GM12801 (cell line): Measurements from ENCODE around the gene OR8D2.

Source experiments
- TF ChIP-seq, protein P1 (sequence below): IDR thresholded peaks from one replicate; pipeline ENCODE4 v1.5.1; 2011; ENCODE audit warnings: control low read depth; ENCODE audit not compliant: insufficient read length; ENCODE audit errors: extremely low read depth

Gene OR8D2

DNA sequence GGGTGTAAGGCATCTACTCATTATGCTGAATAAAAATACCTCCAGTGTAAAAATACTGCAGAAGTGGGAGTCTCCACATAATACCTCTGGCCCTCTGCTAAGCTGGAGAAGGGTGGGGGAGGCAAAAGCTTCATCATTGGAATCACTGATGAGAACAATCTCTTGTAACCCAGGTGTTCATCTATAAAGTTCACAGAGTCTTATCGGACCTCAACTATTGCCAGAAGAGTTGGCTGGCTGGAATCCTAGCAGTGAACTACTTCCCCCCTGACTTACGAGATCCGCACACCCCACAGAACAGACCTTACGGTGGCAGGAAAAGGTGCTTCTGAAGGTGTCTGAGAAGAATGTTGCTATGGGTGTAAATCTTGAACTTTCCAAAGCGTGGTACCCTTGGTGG, 8.7 kb downstream of the OR8D2 start:
- TF ChIP-seq, protein P1, sequence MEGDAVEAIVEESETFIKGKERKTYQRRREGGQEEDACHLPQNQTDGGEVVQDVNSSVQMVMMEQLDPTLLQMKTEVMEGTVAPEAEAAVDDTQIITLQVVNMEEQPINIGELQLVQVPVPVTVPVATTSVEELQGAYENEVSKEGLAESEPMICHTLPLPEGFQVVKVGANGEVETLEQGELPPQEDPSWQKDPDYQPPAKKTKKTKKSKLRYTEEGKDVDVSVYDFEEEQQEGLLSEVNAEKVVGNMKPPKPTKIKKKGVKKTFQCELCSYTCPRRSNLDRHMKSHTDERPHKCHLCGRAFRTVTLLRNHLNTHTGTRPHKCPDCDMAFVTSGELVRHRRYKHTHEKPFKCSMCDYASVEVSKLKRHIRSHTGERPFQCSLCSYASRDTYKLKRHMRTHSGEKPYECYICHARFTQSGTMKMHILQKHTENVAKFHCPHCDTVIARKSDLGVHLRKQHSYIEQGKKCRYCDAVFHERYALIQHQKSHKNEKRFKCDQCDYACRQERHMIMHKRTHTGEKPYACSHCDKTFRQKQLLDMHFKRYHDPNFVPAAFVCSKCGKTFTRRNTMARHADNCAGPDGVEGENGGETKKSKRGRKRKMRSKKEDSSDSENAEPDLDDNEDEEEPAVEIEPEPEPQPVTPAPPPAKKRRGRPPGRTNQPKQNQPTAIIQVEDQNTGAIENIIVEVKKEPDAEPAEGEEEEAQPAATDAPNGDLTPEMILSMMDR = no peak

- TF ChIP-seq, protein P1 = no peak
Measured at GRCh38 chr11:124310721-124311120, 9.3 kb downstream of the OR8D2 start.

- TF ChIP-seq, protein P1 = no peak
Measured at GRCh38 chr11:124307093-124307492, 12.9 kb downstream of the OR8D2 start.

GRCh38 chr11:124302347-124303125, 17.5 kb downstream of the OR8D2 start:
- TF ChIP-seq, protein P1 = no peak

DNA sequence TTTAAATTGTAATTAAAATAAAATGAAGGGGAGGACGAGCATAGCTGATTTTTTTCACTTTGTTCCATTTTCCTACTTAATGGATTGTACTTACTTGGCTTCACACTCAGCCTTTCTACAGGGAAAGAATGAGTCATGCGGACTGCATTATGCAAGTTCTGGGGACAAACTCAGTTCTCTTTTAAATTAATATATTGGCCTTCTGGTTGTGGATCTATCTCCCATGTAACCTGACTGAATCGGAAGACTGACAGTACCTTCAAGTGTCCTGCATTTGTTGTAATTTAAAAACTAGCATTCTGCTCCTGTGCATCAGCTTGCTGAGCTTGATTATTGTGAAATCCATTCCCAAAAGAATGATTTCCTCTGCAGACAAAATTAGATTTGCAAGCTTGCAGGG, 18.4 kb downstream of the OR8D2 start:
- TF ChIP-seq, protein P1 = no peak

- TF ChIP-seq, protein P1 = no peak
Measured at GRCh38 chr11:124297921-124298320, 22.1 kb downstream of the OR8D2 start.

GRCh38 chr11:124296016-124296415, 24.0 kb downstream of the OR8D2 start:
- TF ChIP-seq, protein P1 = no peak
